ENCODE measurements around the gene PDE11A. TPM values are rescaled to one million over a fixed set of nuclear protein-coding genes. Genes with fewer than 3 reads are reported as not detected.

The PDE11A gene
- total and polyA plus RNA-seq, 2 of the 13 experiments (the other 11 are each of a cell fraction or from before 2014, with no cell fraction given), result 1.2 to 1.7 TPM

DNA sequence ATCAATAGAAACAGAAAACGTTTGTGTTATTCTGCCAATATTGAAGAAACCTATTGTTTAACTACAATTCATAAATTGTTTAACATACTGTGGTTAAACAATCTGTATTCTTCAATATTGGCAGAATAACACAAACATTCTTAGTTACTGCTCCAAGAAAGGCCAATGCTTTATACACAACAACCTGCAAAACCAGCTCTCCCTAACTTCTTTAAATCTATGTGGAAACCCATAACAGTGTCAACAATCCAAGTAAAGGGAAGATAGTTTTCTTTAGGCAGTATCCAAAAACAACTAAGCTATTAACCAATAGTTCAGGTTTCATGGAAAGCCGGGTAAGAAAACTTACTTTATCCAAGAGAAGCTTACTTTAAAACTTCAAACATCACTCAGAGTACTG is 33.5 kb upstream of the PDE11A start:
- no peak overlapping the region for H3K4me3 ChIP-seq (replicated peaks in 1 of 3; ENCODE audit: insufficient read depth in 1 of 3, low read depth in 2 of 3, low read length in 3 of 3)
- FAIRE-seq (no peak), ATAC-seq (no peak), DNase-seq (ENCODE audit: low spot score) (no peak)
- H3K36me3 ChIP-seq (replicated peaks in 1 of 2; ENCODE audit: control insufficient read depth in 1 of 2, insufficient read depth in 2 of 2, low read length in 2 of 2), result no peaks in the 10 kb centered on the region
- no peaks in the 10 kb centered on the region for H4K20me1 ChIP-seq (ENCODE audit: insufficient read depth, low read length)
- intact Hi-C loops (cut with micrococcal nuclease; ENCODE audit: unreplicated experiment), result no loop called here
- H3K4me2 ChIP-seq (ENCODE audit: low read depth, low read length), result no peak overlapping the region
- H3K9me3 ChIP-seq (ENCODE audit: low read length), result no peaks in the 10 kb centered on the region
- WGBS (ENCODE audit: low lambda C conversion rate), result 2% methylated on average over 2 of the region's 2 CpGs
- no peak overlapping the region for H3K27ac ChIP-seq (ENCODE audit: extremely low read length, insufficient read depth, low read length)
- TF ChIP-seq, protein P1, sequence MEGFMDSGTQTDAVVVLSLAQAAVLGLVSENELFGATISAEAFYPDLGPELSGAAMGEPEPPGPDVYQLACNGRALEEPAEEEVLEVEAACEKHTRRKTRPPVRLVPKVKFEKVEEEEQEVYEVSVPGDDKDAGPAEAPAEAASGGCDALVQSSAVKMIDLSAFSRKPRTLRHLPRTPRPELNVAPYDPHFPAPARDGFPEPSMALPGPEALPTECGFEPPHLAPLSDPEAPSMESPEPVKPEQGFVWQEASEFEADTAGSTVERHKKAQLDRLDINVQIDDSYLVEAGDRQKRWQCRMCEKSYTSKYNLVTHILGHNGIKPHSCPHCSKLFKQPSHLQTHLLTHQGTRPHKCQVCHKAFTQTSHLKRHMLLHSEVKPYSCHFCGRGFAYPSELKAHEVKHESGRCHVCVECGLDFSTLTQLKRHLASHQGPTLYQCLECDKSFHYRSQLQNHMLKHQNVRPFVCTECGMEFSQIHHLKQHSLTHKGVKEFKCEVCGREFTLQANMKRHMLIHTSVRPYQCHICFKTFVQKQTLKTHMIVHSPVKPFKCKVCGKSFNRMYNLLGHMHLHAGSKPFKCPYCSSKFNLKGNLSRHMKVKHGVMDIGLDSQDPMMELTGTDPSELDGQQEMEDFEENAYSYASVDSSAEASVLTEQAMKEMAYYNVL (CRISPR knock-in tag; IDR thresholded peaks at IDR 0.05; ENCODE audit: borderline replicate concordance), result no peak
- TF ChIP-seq ZNF841 (CRISPR knock-in tag; IDR thresholded peaks at IDR 0.05; ENCODE audit: borderline replicate concordance) (no peak), NFE2L1 (CRISPR knock-in tag; IDR thresholded peaks at IDR 0.05; ENCODE audit: borderline replicate concordance) (no peak), ETV5 (CRISPR knock-in tag; IDR thresholded peaks at IDR 0.05; ENCODE audit: borderline replicate concordance) (no peak), ZMAT3 (CRISPR knock-in tag; conservative IDR thresholded peaks at IDR 0.05) (no peak), ZBTB3 (CRISPR knock-in tag; IDR thresholded peaks at IDR 0.05; ENCODE audit: borderline replicate concordance, low read depth) (no peak), TBX3 (IDR thresholded peaks at IDR 0.05; ENCODE audit: borderline replicate concordance) (no peak), ZNF570 (CRISPR knock-in tag; IDR thresholded peaks at IDR 0.05; ENCODE audit: borderline replicate concordance) (no peak)
- H3K79me2 ChIP-seq (ENCODE audit: insufficient read depth, low read length), result no peaks in the 10 kb centered on the region
- no peaks in the 10 kb centered on the region for H3K4me1 ChIP-seq (ENCODE audit: insufficient read depth, low read length)
- in situ Hi-C loops (cut with HindIII; ENCODE audit: extremely low pct_ligation_motif_present, low pct_unique_long_range_greater_than_20kb), result no loop called here
- no peak overlapping the region for H3K9ac ChIP-seq (ENCODE audit: insufficient read depth, low read depth, low read length)
- CTCF ChIA-PET (ENCODE audit: low intra/inter-chr PET ratio, low total read pairs), result no interaction called here
- POLR2A ChIA-PET, result no interaction called here
- H2AFZ ChIP-seq (ENCODE audit: low read length), result no peak overlapping the region
- BruUV-seq (replicated peaks), result no TSS peak
- no peaks in the 10 kb centered on the region for H3K27me3 ChIP-seq (ENCODE audit: control insufficient read depth in 1 of 2, insufficient read depth in 2 of 2, low read length in 2 of 2)
